ENCODE data around the gene ZNF385B. TPM values are rescaled to one million over a fixed set of nuclear protein-coding genes. Genes with fewer than 3 reads are reported as not detected.
"Not testable (repeated sequence)": the region's sequence is repeated elsewhere in the genome, so short reads cannot be mapped to it uniquely, and the experiment has no call there.

The ZNF385B gene
- polyA plus RNA-seq, 1 experiment: not detected

GRCh38 chr2:179898873-179899272 is 37.5 kb upstream of the ZNF385B start:
- CTCF ChIA-PET: interaction anchor here (0.7 to 1.5 kb wide), 6 partner anchors 13 to 181 kb away, joined by 3 read pairs; no protein-coding TSS in a partner anchor
- TF ChIP-seq CTCF (IDR thresholded peaks at IDR 0.05; ENCODE audit: low read depth, low read length): peak; percentile 26; the same call in 1 of the 2 replicates
- Histone ChIP-seq H3K4me3 (ENCODE audit: low read depth, low read length) (no peak overlapping the region), H3K9me3 (ENCODE audit: control insufficient read depth, insufficient read depth, low read length) (no peaks in the 10 kb centered on the region), H3K27me3 (ENCODE audit: control insufficient read depth, insufficient read depth, low read length) (no peaks in the 10 kb centered on the region), H3K27ac (ENCODE audit: low read depth, low read length) (no peak overlapping the region)
- POLR2A ChIA-PET: no interaction called here
- no peak for DNase-seq (ENCODE audit: low read depth, low spot score)

- ChIA-PET CTCF (no interaction called here), POLR2A (no interaction called here)
- Histone ChIP-seq H3K4me3 (ENCODE audit: low read depth, low read length) (no peak overlapping the region), H3K9me3 (ENCODE audit: control insufficient read depth, insufficient read depth, low read length) (no peaks in the 10 kb centered on the region), H3K27ac (ENCODE audit: low read depth, low read length) (no peak overlapping the region), H3K27me3 (ENCODE audit: control insufficient read depth, insufficient read depth, low read length) (no peaks in the 10 kb centered on the region)
- TF ChIP-seq CTCF (IDR thresholded peaks at IDR 0.05; ENCODE audit: low read depth, low read length): no peak
- DNase-seq (ENCODE audit: low read depth, low spot score): no peak
Measured at GRCh38 chr2:179893616-179894015, 32.2 kb upstream of the ZNF385B start.

GRCh38 chr2:179891237-179891636 is 29.8 kb upstream of the ZNF385B start:
- no peak overlapping the region for H3K4me3 ChIP-seq (ENCODE audit: low read depth, low read length)
- ChIA-PET CTCF (interaction anchor here (1.0 kb wide), 1 partner anchor 41 kb away, joined by 4 read pairs; no protein-coding TSS in a partner anchor), POLR2A (no interaction called here)
- H3K27ac ChIP-seq (ENCODE audit: low read depth, low read length): no peak overlapping the region
- H3K27me3 ChIP-seq (ENCODE audit: control insufficient read depth, insufficient read depth, low read length): no peaks in the 10 kb centered on the region
- TF ChIP-seq CTCF (IDR thresholded peaks at IDR 0.05; ENCODE audit: low read depth, low read length): no peak
- no peak for DNase-seq (ENCODE audit: low read depth, low spot score)
- H3K9me3 ChIP-seq (ENCODE audit: control insufficient read depth, insufficient read depth, low read length): no peaks in the 10 kb centered on the region

GRCh38 chr2:179890666-179891065 is 29.3 kb upstream of the ZNF385B start:
- Histone ChIP-seq H3K27ac (ENCODE audit: low read depth, low read length) (no peak overlapping the region), H3K27me3 (ENCODE audit: control insufficient read depth, insufficient read depth, low read length) (no peaks in the 10 kb centered on the region), H3K4me3 (ENCODE audit: low read depth, low read length) (no peak overlapping the region), H3K9me3 (ENCODE audit: control insufficient read depth, insufficient read depth, low read length) (no peaks in the 10 kb centered on the region)
- no peak for TF ChIP-seq CTCF (IDR thresholded peaks at IDR 0.05; ENCODE audit: low read depth, low read length)
- ChIA-PET POLR2A (no interaction called here), CTCF (no interaction called here)
- no peak for DNase-seq (ENCODE audit: low read depth, low spot score)

- H3K27me3 ChIP-seq (ENCODE audit: control insufficient read depth, insufficient read depth, low read length); H3K27ac ChIP-seq (ENCODE audit: low read depth, low read length); H3K9me3 ChIP-seq (ENCODE audit: control insufficient read depth, insufficient read depth, low read length); POLR2A ChIA-PET; DNase-seq (ENCODE audit: low read depth, low spot score); H3K4me3 ChIP-seq (ENCODE audit: low read depth, low read length); CTCF ChIA-PET: not testable (repeated sequence)
Measured at GRCh38 chr2:179888642-179889041, 27.2 kb upstream of the ZNF385B start.

GRCh38 chr2:179884193-179884592 is 22.8 kb upstream of the ZNF385B start:
- POLR2A ChIA-PET: no interaction called here
- Histone ChIP-seq H3K4me3 (ENCODE audit: low read depth, low read length) (no peak overlapping the region), H3K27me3 (ENCODE audit: control insufficient read depth, insufficient read depth, low read length) (no peaks in the 10 kb centered on the region), H3K9me3 (ENCODE audit: control insufficient read depth, insufficient read depth, low read length) (no peaks in the 10 kb centered on the region), H3K27ac (ENCODE audit: low read depth, low read length) (no peak overlapping the region)
- no peak for TF ChIP-seq CTCF (IDR thresholded peaks at IDR 0.05; ENCODE audit: low read depth, low read length)
- CTCF ChIA-PET: no interaction called here
- no peak for DNase-seq (ENCODE audit: low read depth, low spot score)
